Pancreas (tissue), 10 donors: ENCODE measurements around the gene GPRASP2. TPM values are rescaled to one million over a fixed set of nuclear protein-coding genes. Genes with fewer than 3 reads are reported as not detected.
A peak's percentile ranks its signal among the peaks of the same experiment; 100 is the strongest.
"Not testable (repeated sequence)": the region's sequence is repeated elsewhere in the genome, so short reads cannot be mapped to it uniquely, and the experiment has no call there.

ENCODE experiments used
- ATAC-seq, 4 donors: fragments of 200-7000 bp; cut with Tn5 transposase; one replicate each; pipeline versions ENCODE4 v1.8.0 to v1.9.1; 2020; ENCODE audit warnings: mild to moderate bottlenecking in 4 of 4, moderate library complexity in 4 of 4
- DNase-seq, 6 donors: peaks; one replicate each; pipeline ENCODE4 v3.0.0-alpha.2; 2020
- FAIRE-seq: peaks from 2 replicates; lab custom pipeline; 2012; peaks lifted over from hg19 to GRCh38; lab: Jason Lieb, UNC
- H3K27ac ChIP-seq, 4 donors: fragments of 200-600 bp; sonication (generic); 1 replicate in 3 of 4; 2 replicates in 1 of 4; pipeline versions ENCODE4 v1.5.0 to v1.8.0; 2020
- H3K27me3 ChIP-seq, 4 donors: fragments of 200-600 bp; one replicate each; pipeline ENCODE4 v1.8.0; 2021
- H3K36me3 ChIP-seq, 3 donors: fragments of 200-600 bp; sonication (generic) in 1 of 3; one replicate each; pipeline versions ENCODE4 v1.5.0 to v1.8.0; 2020 to 2021
- H3K4me1 ChIP-seq, 3 donors: fragments of 200-600 bp; one replicate each; pipeline ENCODE4 v1.8.0; 2021
- H3K4me3 ChIP-seq, 4 donors: fragments of 200-600 bp; sonication (generic) in 2 of 4; one replicate each; pipeline versions ENCODE4 v1.5.0 to v1.8.0; 2020 to 2021
- H3K9me3 ChIP-seq, 4 donors: fragments of 200-600 bp; one replicate each; pipeline ENCODE4 v1.8.0; 2021
- WGBS, 2 donors: extraction: QIAGEN DNeasy Blood & Tissue Kit; methylation state at CpG; one replicate each; pipeline ENCODE4 v1.1.7; 2013; 5-methylcytosine and 5-hydroxymethylcytosine counted together
- intact Hi-C, 3 donors: fragments of 100-400 bp; cut with DNase I; formaldehyde crosslinking; loops; one replicate each; pipeline versions ENCODE4 v1.11.1 to v1.14.2; 2022
- polyA plus RNA-seq, 2 donors: library from polyadenylated mRNA; stranded (reverse); fragments of 200-250 nt; gene quantifications; one replicate each; pipeline ENCODE4 v1.2.3, GENCODE V29; 2013
- total RNA-seq, 6 donors: library from RNA; stranded (reverse); fragmentation: NEBNext Ultra II Directional in 4 of 6; extraction: Animal tissue kit (Norgen Biotek cat#: 25700) in 4 of 6; gene quantifications; one replicate each; pipeline versions ENCODE4 v1.2.1 to v1.2.4, GENCODE V29; 2021 to 2023
- TF ChIP-seq, protein P1 (sequence below), 4 donors: fragments of 200-600 bp; sonication (generic) in 3 of 4; IDR thresholded peaks; one replicate each; pipeline versions ENCODE4 v1.5.0 to v1.8.0; 2021; ENCODE audit warnings: antibody characterized with exemption in 4 of 4
- donor health status: healthy with polysubstance abuse.
- donor health status: DM: no; HTN: no; CAD: no; lungs with moderate emphysema.
- donor health status: DM: no; HTN: no; CAD: no.
- donor health status: control.
- donor health status: control.
- donor health status: Bipolar disorder and iron deficiency.
- donor health status: DM: yes; HTN: yes; CAD: no.
- donor health status: DM: no; HTN: no; CAD: no.
- donor health status: DM: no; HTN: no; CAD: no.
- donor health status: DM: yes; HTN: yes; CAD: no.

The GPRASP2 gene
- total and polyA plus RNA-seq, 8 donors: 4.2 to 13.3 (median 6.8) TPM

DNA sequence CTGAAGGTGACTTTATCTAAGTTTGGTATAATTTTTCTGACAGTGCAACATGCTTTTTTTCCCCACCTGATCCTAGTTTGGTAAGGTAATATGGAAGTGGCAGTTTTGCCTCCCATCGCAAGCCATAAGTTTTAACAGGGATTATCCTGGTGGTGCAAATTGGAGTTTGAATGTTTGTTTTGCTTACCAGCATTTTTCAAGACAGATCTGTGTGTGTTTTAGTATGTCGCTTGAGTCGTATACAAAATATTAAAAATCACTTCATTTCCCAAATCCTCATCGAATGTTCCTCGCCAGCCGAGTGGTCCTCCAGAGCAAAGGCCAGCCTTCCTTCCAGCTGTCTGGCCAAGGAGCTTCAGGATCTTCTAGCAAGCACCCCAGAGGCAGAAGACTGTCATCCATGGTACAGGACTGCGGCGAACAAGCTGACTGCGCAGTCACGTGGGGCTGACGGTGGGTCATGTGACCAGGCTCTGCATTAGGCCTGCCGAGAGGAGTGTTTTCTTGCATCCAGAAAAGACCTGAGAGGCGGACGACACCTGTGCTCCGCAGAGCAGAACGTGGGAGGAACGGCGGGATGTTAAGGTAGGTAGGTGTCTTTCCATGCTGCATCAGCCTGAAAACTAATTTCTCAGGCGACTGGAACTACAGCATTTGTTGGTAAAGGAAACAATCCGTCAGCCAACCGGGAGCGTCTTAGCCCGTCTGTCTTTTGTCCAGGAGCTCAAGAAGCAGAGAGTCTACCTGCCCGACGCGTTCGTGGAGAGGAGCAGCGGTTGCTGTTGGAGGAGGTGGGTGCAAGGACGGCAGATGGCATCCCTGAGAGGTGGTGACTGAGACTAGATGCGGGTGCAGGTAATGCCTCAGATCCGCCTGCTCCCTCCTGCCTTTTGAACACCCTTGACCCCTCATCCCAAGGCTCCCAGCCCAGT is 8.3 kb downstream of the GPRASP2 start, which contains the start of gene GPRASP3:
Gene GPRASP3, plus strand, starts transcription at position 507 of the 932 bp plus-strand sequence. CDS start 28,253 bp downstream, outside the sequence.
- H3K9me3 ChIP-seq: no peaks in the 10 kb centered on the region

DNA sequence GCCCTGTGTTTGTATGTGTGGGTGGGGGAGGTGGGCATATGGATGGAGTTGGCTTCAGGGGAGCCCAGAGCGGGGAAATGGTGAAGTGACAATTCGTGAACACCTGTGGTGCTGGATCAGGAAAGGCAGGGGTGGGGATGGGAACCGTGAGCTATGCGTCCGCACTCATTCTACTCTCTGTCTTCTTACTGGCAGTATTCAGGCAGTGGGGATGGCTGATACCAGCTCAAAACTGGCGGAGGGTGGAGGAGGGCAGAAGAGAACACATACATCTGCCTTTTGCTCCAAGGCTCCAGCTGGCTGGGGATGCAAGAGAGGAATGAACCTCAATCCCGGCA is 8.9 kb downstream of the GPRASP2 start:
- not testable (repeated sequence) for H3K27ac ChIP-seq

More for the DNA sequence above, 8.3 kb downstream of the GPRASP2 start, which contains the start of gene GPRASP3:
- intact Hi-C loops: no loop called here
- no peaks in the 10 kb centered on the region for H3K36me3 ChIP-seq
- peaks cover 0 to 3% (median 0%) of the 10 kb centered on the region in 4 donors for H3K27me3 ChIP-seq
- H3K4me1 ChIP-seq: no peaks in the 10 kb centered on the region
- H3K27ac ChIP-seq: no peak within 1 kb of the TSS
- FAIRE-seq: no peak
- peak; percentile 76 to 85 (median 80) for DNase-seq
- TF ChIP-seq, protein P1, sequence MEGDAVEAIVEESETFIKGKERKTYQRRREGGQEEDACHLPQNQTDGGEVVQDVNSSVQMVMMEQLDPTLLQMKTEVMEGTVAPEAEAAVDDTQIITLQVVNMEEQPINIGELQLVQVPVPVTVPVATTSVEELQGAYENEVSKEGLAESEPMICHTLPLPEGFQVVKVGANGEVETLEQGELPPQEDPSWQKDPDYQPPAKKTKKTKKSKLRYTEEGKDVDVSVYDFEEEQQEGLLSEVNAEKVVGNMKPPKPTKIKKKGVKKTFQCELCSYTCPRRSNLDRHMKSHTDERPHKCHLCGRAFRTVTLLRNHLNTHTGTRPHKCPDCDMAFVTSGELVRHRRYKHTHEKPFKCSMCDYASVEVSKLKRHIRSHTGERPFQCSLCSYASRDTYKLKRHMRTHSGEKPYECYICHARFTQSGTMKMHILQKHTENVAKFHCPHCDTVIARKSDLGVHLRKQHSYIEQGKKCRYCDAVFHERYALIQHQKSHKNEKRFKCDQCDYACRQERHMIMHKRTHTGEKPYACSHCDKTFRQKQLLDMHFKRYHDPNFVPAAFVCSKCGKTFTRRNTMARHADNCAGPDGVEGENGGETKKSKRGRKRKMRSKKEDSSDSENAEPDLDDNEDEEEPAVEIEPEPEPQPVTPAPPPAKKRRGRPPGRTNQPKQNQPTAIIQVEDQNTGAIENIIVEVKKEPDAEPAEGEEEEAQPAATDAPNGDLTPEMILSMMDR (IDR thresholded peaks at IDR 0.05): no peak
- peak within 1 kb of the TSS; percentile 6 to 41 (median 21) for H3K4me3 ChIP-seq
- 1 to 23% methylated on average over 31 of the region's 31 CpGs for WGBS, 2 donors
- peak; percentile 95 to 99 (median 98) for ATAC-seq

DNA sequence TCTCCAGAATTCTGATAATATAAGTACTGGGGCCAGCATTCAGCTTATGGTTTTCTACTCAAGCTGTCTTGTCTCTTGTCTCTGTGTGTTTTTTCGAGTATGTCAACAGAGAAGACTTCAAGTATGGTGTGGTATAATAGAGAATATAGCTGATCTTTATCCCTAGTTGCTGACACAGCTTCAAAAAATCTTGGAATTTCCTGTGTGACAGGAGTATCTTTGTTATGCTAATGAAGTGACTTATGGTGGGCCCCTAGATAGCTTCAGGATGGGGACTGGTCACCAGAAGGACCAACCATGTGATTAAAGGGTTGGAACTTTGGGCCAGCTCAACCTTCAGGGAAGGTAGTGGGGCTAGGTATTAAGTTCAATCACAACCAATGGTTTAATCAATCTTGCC is 11.2 kb downstream of the GPRASP2 start:
- H3K4me3 ChIP-seq: no peak overlapping the region
- no peaks in the 10 kb centered on the region for H3K9me3 ChIP-seq
- 48 to 81% methylated on average over 1 of the region's 1 CpG for WGBS, 2 donors
- intact Hi-C loops: no loop called here
- no peaks in the 10 kb centered on the region for H3K36me3 ChIP-seq
- peaks cover 0 to 3% (median 0%) of the 10 kb centered on the region in 4 donors for H3K27me3 ChIP-seq
- TF ChIP-seq, protein P1 (IDR thresholded peaks at IDR 0.05): no peak
- H3K27ac ChIP-seq: no peak overlapping the region
- FAIRE-seq (no peak), ATAC-seq (no peak), DNase-seq (no peak)
- H3K4me1 ChIP-seq: no peaks in the 10 kb centered on the region

More for the DNA sequence above, 8.9 kb downstream of the GPRASP2 start:
- DNase-seq, FAIRE-seq, H3K36me3 ChIP-seq, H3K9me3 ChIP-seq, H3K4me1 ChIP-seq, intact Hi-C loops, H3K27me3 ChIP-seq: not testable (repeated sequence)
- ATAC-seq: peak in 3 of 4 donors; percentile 35 to 56 (median 49)
- WGBS, 2 donors: 18 to 38% methylated on average over 7 of the region's 7 CpGs
- H3K4me3 ChIP-seq: peak overlapping the region in 3 of 4 donors; percentile 6 to 41 (median 34)

DNA sequence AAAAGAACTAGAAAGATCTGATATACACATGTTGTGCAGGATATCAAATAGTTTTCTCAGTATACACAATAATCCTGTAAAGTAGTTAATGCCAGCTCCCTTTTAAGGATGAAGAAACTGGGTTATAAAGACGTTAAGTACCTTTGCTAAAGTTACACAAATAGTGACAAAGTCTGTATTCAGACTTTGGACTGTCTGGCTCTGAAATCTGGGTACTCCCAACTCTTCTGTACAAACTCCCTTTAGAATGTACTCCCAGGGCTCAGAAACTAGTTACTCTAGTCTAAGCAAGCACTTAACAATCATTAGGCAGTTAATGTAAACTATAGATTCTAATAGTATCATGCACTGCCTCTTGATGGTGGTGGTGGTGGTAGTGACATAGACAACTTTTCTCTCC is 15.5 kb downstream of the GPRASP2 start:
- 46 to 87% methylated on average over 1 of the region's 1 CpG for WGBS, 2 donors

DNA sequence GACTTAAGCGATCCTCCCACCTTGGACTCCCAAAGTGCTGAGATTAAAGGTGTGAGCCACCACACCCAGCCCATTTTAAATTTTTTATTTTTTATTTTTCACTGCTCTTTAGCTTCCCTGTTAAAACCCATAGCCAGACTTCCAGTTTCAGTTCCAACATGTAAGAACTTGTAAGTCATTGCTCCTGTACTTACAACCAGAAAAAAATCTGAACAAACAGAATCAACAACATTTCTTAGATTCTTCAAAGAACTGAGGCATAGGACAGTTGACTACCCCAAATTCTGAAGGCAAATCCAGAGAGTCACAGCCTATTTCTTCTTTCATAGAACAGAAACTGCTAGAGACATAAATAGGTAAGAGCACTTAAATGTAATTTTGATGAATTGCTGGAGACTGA is 16.4 kb downstream of the GPRASP2 start:
- Histone ChIP-seq H3K27me3 (no peaks in the 10 kb centered on the region), H3K36me3 (no peaks in the 10 kb centered on the region), H3K9me3 (no peaks in the 10 kb centered on the region), H3K4me1 (no peaks in the 10 kb centered on the region), H3K27ac (no peak overlapping the region), H3K4me3 (no peak overlapping the region)
- ATAC-seq (no peak), DNase-seq (no peak), FAIRE-seq (no peak)
- TF ChIP-seq, protein P1 (IDR thresholded peaks at IDR 0.05): no peak
- 95 to 100% methylated on average over 1 of the region's 1 CpG for WGBS, 2 donors
- intact Hi-C loops: no loop called here

More for the DNA sequence above, 15.5 kb downstream of the GPRASP2 start:
- Histone ChIP-seq H3K4me1 (no peaks in the 10 kb centered on the region), H3K36me3 (no peaks in the 10 kb centered on the region), H3K27me3 (no peaks in the 10 kb centered on the region), H3K27ac (no peak overlapping the region), H3K9me3 (no peaks in the 10 kb centered on the region), H3K4me3 (no peak overlapping the region)
- TF ChIP-seq, protein P1 (IDR thresholded peaks at IDR 0.05): no peak
- no peak for FAIRE-seq
- intact Hi-C loops: no loop called here
- DNase-seq: no peak
- no peak for ATAC-seq
